ENCODE results near the gene COASY. TPM values are rescaled to one million over a fixed set of nuclear protein-coding genes. Genes with fewer than 3 reads are reported as not detected.
"Not testable (repeated sequence)": the region's sequence is repeated elsewhere in the genome, so short reads cannot be mapped to it uniquely, and the experiment has no call there.

The COASY gene
- total and polyA plus RNA-seq, 2 experiments from 2014 or later: 60.1 to 72.1 TPM

DNA sequence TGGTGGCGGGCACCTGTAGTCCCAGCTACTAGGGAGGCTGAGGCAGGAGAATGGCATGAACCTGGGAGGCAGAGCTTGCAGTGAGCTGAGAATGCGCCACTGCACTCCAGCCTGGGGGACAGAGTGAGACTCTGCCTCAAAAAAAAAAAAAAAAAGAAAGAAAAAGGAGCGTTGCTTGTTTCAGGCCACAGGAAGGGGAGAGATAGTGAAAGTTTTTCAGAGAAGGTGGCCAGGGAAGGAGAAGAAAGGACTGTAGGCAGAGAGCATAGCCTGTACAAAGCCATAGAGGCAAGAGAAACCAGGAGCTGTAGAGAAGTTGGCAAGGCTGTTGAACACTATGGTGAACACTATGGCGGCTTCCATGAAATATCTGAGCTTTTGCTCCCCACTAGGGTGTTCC is 21.4 kb upstream of the COASY start:
- not testable (repeated sequence) for H3K27me3 ChIP-seq (ENCODE audit: insufficient read depth); H3K4me3 Mint-ChIP-seq; H3K27me3 Mint-ChIP-seq (ENCODE audit: insufficient read depth, low read depth, poor library complexity); H3K9me2 ChIP-seq (ENCODE audit: insufficient read depth); H3K79me2 ChIP-seq (replicated peaks; ENCODE audit: insufficient read depth); H3K9me3 Mint-ChIP-seq; H3K36me3 ChIP-seq (ENCODE audit: insufficient read depth); H3K4me2 ChIP-seq; H3K27ac Mint-ChIP-seq; H2AFZ ChIP-seq; H4K20me1 ChIP-seq (replicated peaks; ENCODE audit: insufficient read depth); H3K27ac ChIP-seq (ENCODE audit: low read depth); ATAC-seq; DNase-seq (ENCODE audit: low spot score); H3K4me3 ChIP-seq; H3K4me1 ChIP-seq (ENCODE audit: insufficient read depth)
- Mint-ChIP-seq H3K36me3 (ENCODE audit: low read depth) (peaks cover 25% of the 10 kb centered on the region), H3K4me1 (peaks cover 14% of the 10 kb centered on the region)
- H3F3A ChIP-seq (replicated peaks; ENCODE audit: low read depth): peaks cover 15% of the 10 kb centered on the region; the same call in 1 of the 2 replicates

DNA sequence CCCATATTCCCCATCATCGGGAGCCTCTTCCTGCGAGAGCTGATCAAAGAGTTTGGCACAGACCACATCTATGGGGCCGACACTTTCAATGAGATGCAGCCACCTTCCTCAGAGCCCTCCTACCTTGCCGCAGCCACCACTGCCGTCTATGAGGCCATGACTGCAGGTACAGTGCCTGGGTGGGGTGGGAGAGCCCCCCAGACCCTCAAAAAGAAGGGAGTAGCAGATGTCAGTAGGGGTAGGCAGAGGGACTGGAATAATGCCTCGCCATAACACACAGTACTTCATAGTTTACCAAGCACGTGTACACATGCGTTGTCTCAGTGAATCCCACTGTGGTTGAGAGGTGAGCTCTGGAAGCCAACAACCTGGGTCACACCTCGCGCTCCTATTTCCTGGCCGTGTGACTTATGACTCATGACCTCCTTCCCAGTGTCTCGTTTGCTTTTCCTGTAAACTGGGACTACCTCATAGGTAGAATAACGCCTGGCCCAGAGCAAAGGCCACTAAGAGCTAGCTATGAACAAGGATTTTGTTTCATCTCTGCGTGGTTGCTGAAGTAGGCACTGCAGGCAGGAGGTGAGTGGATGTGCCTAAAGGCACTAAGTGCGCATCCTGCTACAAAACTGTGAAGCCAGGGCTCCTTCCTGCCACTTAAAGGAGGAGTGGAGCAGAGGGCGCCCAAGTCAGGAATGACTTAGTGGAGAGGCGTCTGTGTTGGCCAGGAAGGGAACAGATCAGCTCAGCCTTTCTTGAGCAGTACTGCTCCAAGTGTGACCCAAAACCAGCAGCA is 20.7 kb upstream of the COASY start:
- Histone ChIP-seq H3K79me2 (replicated peaks; ENCODE audit: insufficient read depth) (no peaks in the 10 kb centered on the region), H3K4me1 (ENCODE audit: insufficient read depth) (peaks cover 7% of the 10 kb centered on the region; the same call in 1 of the 2 replicates), H3K4me2 (no peak overlapping the region), H3K27me3 (ENCODE audit: insufficient read depth) (no peaks in the 10 kb centered on the region), H3K36me3 (ENCODE audit: insufficient read depth) (no peaks in the 10 kb centered on the region), H2AFZ (no peak overlapping the region), H4K20me1 (replicated peaks; ENCODE audit: insufficient read depth) (no peaks in the 10 kb centered on the region), H3F3A (replicated peaks; ENCODE audit: low read depth) (0 out of 2 replicates have a peak, but pooled peaks cover 12% of the 10 kb centered on the region), H3K9me2 (ENCODE audit: insufficient read depth) (no peaks in the 10 kb centered on the region), H3K4me3 (no peak overlapping the region), H3K27ac (ENCODE audit: low read depth) (no peak overlapping the region)
- Mint-ChIP-seq H3K4me1 (peaks cover 11% of the 10 kb centered on the region), H3K4me3 (no peak overlapping the region), H3K36me3 (ENCODE audit: low read depth) (peaks cover 25% of the 10 kb centered on the region), H3K27ac (no peak overlapping the region), H3K27me3 (ENCODE audit: insufficient read depth, low read depth, poor library complexity) (peaks cover 6% of the 10 kb centered on the region), H3K9me3 (no peaks in the 10 kb centered on the region; the same call in 2 of the 3 replicates)
- no peak for ATAC-seq
- no peak for DNase-seq (ENCODE audit: low spot score)
- TF ChIP-seq, protein P1, sequence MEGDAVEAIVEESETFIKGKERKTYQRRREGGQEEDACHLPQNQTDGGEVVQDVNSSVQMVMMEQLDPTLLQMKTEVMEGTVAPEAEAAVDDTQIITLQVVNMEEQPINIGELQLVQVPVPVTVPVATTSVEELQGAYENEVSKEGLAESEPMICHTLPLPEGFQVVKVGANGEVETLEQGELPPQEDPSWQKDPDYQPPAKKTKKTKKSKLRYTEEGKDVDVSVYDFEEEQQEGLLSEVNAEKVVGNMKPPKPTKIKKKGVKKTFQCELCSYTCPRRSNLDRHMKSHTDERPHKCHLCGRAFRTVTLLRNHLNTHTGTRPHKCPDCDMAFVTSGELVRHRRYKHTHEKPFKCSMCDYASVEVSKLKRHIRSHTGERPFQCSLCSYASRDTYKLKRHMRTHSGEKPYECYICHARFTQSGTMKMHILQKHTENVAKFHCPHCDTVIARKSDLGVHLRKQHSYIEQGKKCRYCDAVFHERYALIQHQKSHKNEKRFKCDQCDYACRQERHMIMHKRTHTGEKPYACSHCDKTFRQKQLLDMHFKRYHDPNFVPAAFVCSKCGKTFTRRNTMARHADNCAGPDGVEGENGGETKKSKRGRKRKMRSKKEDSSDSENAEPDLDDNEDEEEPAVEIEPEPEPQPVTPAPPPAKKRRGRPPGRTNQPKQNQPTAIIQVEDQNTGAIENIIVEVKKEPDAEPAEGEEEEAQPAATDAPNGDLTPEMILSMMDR (conservative IDR thresholded peaks at IDR 0.05; ENCODE audit: low read depth in 2 of 2): no peak
- TF ChIP-seq, protein P2, sequence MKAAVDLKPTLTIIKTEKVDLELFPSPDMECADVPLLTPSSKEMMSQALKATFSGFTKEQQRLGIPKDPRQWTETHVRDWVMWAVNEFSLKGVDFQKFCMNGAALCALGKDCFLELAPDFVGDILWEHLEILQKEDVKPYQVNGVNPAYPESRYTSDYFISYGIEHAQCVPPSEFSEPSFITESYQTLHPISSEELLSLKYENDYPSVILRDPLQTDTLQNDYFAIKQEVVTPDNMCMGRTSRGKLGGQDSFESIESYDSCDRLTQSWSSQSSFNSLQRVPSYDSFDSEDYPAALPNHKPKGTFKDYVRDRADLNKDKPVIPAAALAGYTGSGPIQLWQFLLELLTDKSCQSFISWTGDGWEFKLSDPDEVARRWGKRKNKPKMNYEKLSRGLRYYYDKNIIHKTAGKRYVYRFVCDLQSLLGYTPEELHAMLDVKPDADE (IDR thresholded peaks at IDR 0.05): no peak
- no peak for TF ChIP-seq EZH2 (IDR thresholded peaks at IDR 0.05; ENCODE audit: low read depth, unreplicated experiment)
- no peak for TF ChIP-seq JUNB (IDR thresholded peaks at IDR 0.05; ENCODE audit: unreplicated experiment)
- TF ChIP-seq EZH2phosphoT487 (IDR thresholded peaks at IDR 0.05; ENCODE audit: unreplicated experiment): no peak
- TF ChIP-seq NANOG (IDR thresholded peaks at IDR 0.05; ENCODE audit: borderline replicate concordance): no peak
- no peak for TF ChIP-seq ZNF114 (CRISPR knock-in tag; IDR thresholded peaks at IDR 0.05)
- TF ChIP-seq, protein P3, sequence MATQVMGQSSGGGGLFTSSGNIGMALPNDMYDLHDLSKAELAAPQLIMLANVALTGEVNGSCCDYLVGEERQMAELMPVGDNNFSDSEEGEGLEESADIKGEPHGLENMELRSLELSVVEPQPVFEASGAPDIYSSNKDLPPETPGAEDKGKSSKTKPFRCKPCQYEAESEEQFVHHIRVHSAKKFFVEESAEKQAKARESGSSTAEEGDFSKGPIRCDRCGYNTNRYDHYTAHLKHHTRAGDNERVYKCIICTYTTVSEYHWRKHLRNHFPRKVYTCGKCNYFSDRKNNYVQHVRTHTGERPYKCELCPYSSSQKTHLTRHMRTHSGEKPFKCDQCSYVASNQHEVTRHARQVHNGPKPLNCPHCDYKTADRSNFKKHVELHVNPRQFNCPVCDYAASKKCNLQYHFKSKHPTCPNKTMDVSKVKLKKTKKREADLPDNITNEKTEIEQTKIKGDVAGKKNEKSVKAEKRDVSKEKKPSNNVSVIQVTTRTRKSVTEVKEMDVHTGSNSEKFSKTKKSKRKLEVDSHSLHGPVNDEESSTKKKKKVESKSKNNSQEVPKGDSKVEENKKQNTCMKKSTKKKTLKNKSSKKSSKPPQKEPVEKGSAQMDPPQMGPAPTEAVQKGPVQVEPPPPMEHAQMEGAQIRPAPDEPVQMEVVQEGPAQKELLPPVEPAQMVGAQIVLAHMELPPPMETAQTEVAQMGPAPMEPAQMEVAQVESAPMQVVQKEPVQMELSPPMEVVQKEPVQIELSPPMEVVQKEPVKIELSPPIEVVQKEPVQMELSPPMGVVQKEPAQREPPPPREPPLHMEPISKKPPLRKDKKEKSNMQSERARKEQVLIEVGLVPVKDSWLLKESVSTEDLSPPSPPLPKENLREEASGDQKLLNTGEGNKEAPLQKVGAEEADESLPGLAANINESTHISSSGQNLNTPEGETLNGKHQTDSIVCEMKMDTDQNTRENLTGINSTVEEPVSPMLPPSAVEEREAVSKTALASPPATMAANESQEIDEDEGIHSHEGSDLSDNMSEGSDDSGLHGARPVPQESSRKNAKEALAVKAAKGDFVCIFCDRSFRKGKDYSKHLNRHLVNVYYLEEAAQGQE (IDR thresholded peaks at IDR 0.05; ENCODE audit: unreplicated experiment): no peak

All from GM23338 (cell line).